IMR-90 (cell line): ENCODE measurements around the gene CACUL1. TPM values are rescaled to one million over a fixed set of nuclear protein-coding genes. Genes with fewer than 3 reads are reported as not detected.

ENCODE experiments used
- ATAC-seq: fragments of 200-7000 bp; cut with Tn5 transposase; 2 replicates; pipeline ENCODE4 v1.9.1; 2020; ENCODE audit warnings: low read depth, mild to moderate bottlenecking, moderate library complexity
- BruUV-seq: library from RNA; stranded (reverse); fragments of 400-500 nt; replicated peaks from 2 replicates; lab custom pipeline; 2021; lab: Mats Ljungman, UMichigan
- CTCF ChIA-PET: fragments of 300-600 bp; formaldehyde crosslinking; extraction: SDS; loops from one replicate; lab custom pipeline; 2021; ENCODE audit warnings: antibody characterized with exemption; lab: Yijun Ruan, JAX
- POLR2A ChIA-PET: fragments of 300-600 bp; sonication (Branson Sonifier 250); formaldehyde crosslinking; loops from one replicate; lab custom pipeline; 2022; ENCODE audit warnings: antibody characterized with exemption; ENCODE audit not compliant: unreplicated experiment; lab: Charles Lee
- DNase-seq: peaks from one replicate; pipeline ENCODE4 v3.0.0; 2013
- H2AFZ ChIP-seq: replicated peaks from 2 replicates; pipeline ENCODE3; 2013; ENCODE audit warnings: low read length, mild to moderate bottlenecking; ENCODE audit not compliant: poor library complexity
- H2AK5ac ChIP-seq: 2 replicates; pipeline ENCODE4 v1.6.1; 2013; ENCODE audit warnings: low read depth, low read length, inconsistent platforms
- H2AK9ac ChIP-seq: replicated peaks from 2 replicates; pipeline ENCODE3; 2013; ENCODE audit warnings: mild to moderate bottlenecking, low read depth, low read length, moderate library complexity; ENCODE audit not compliant: poor library complexity
- H2BK120ac ChIP-seq: 2 replicates; pipeline ENCODE4 v1.6.1; 2013; ENCODE audit warnings: low read depth, low read length, inconsistent platforms
- H2BK15ac ChIP-seq: 3 replicates; pipeline ENCODE4 v1.6.1; 2013; ENCODE audit warnings: low read depth, low read length, inconsistent platforms
- H2BK20ac ChIP-seq: 2 replicates; pipeline ENCODE4 v1.6.1; 2013; ENCODE audit warnings: low read depth, mild to moderate bottlenecking, inconsistent platforms, low read length, moderate library complexity
- H2BK5ac ChIP-seq: 2 replicates; pipeline ENCODE4 v1.6.1; 2013; ENCODE audit warnings: mild to moderate bottlenecking, low read depth, low read length, inconsistent platforms; ENCODE audit not compliant: poor library complexity, severe bottlenecking
- H3K14ac ChIP-seq: replicated peaks from 2 replicates; pipeline ENCODE4 v1.6.1; 2013; ENCODE audit warnings: low read depth, low read length, inconsistent platforms
- H3K18ac ChIP-seq: 2 replicates; pipeline ENCODE4 v1.6.1; 2013; ENCODE audit warnings: low read depth, low read length, control low read depth
- H3K23ac ChIP-seq: 2 replicates; pipeline ENCODE4 v1.6.1; 2013; ENCODE audit warnings: low read depth, low read length, inconsistent platforms
- H3K27ac ChIP-seq: 2 replicates; pipeline ENCODE4 v1.5.1; 2013; ENCODE audit warnings: mild to moderate bottlenecking, control low read depth, low read length; ENCODE audit not compliant: insufficient read depth
- H3K27me3 ChIP-seq: 2 replicates; pipeline ENCODE4 v1.6.1; 2013; ENCODE audit warnings: low read length; ENCODE audit not compliant: control insufficient read depth, insufficient read depth
- H3K36me3 ChIP-seq: 2 replicates; pipeline ENCODE4 v1.6.1; 2013; ENCODE audit warnings: low read length, mixed read lengths; ENCODE audit not compliant: control insufficient read depth, insufficient read depth
- H3K4ac ChIP-seq: 2 replicates; pipeline ENCODE4 v1.6.1; 2013; ENCODE audit warnings: low read depth, low read length, inconsistent platforms
- H3K4me1 ChIP-seq: 2 replicates; pipeline ENCODE4 v1.6.1; 2013; ENCODE audit warnings: low read length, mixed read lengths; ENCODE audit not compliant: control insufficient read depth, insufficient read depth
- H3K4me2 ChIP-seq: 2 replicates; pipeline ENCODE4 v1.6.1; 2013; ENCODE audit warnings: low read depth, mild to moderate bottlenecking, control low read depth, low read length, moderate library complexity
- H3K4me3 ChIP-seq: 2 replicates; pipeline ENCODE4 v1.5.1; 2013; ENCODE audit warnings: low read depth, mild to moderate bottlenecking, control low read depth, low read length, moderate library complexity; ENCODE audit not compliant: insufficient read depth
- H3K56ac ChIP-seq: 2 replicates; pipeline ENCODE4 v1.6.1; 2013; ENCODE audit warnings: low read length, inconsistent platforms; ENCODE audit not compliant: insufficient read depth; ENCODE audit errors: extremely low read depth
- H3K79me1 ChIP-seq, 2 experiments: 2 replicates each; pipeline ENCODE4 v1.6.1; 2013; ENCODE audit warnings: low read length in 2 of 2, inconsistent platforms in 1 of 2, low read depth in 1 of 2
- H3K9ac ChIP-seq: 2 replicates; pipeline ENCODE4 v1.6.1; 2013; ENCODE audit warnings: low read depth, low read length, control low read depth
- H3K9me1 ChIP-seq: 2 replicates; pipeline ENCODE4 v1.6.1; 2013; ENCODE audit warnings: low read length, inconsistent platforms; ENCODE audit not compliant: insufficient read depth
- H3K9me3 ChIP-seq: 2 replicates; pipeline ENCODE4 v1.6.1; 2013; ENCODE audit warnings: low read length; ENCODE audit not compliant: control insufficient read depth, insufficient read depth
- H4K20me1 ChIP-seq: 2 replicates; pipeline ENCODE4 v1.6.1; 2013; ENCODE audit warnings: low read length, inconsistent platforms; ENCODE audit not compliant: insufficient read depth
- H4K5ac ChIP-seq: 2 replicates; pipeline ENCODE4 v1.6.1; 2013; ENCODE audit warnings: mild to moderate bottlenecking, low read depth, low read length, control low read depth
- H4K8ac ChIP-seq, 2 experiments: 2 replicates each; pipeline ENCODE4 v1.6.1; 2013; ENCODE audit warnings: low read depth in 2 of 2, low read length in 2 of 2, control low read depth in 1 of 2, inconsistent platforms in 1 of 2
- H4K91ac ChIP-seq: 2 replicates; pipeline ENCODE4 v1.6.1; 2013; ENCODE audit warnings: low read depth, low read length, inconsistent platforms; ENCODE audit not compliant: insufficient read depth
- BHLHE40 ChIP-seq: fragments of 150-350 bp; IDR thresholded peaks from 2 replicates; pipeline ENCODE4 v1.6.1; 2016; ENCODE audit warnings: mild to moderate bottlenecking, low read depth, low read length
- CHD1 ChIP-seq: IDR thresholded peaks from 2 replicates; pipeline ENCODE4 v1.6.1; 2012; ENCODE audit warnings: low read depth, low read length, improper control_type of control experiment
- CTCF ChIP-seq: conservative IDR thresholded peaks from 2 replicates; pipeline ENCODE4 v1.5.1; 2012; ENCODE audit warnings: mild to moderate bottlenecking, low read depth, low read length, improper control_type of control experiment
- ELK1 ChIP-seq: fragments of 150-350 bp; IDR thresholded peaks from 2 replicates; pipeline ENCODE4 v1.6.1; 2016; ENCODE audit warnings: low read depth, mild to moderate bottlenecking, low read length, moderate library complexity, borderline replicate concordance
- MXI1 ChIP-seq: IDR thresholded peaks from 2 replicates; pipeline ENCODE4 v1.6.1; 2012; ENCODE audit warnings: low read depth, mild to moderate bottlenecking, low read length, moderate library complexity, borderline replicate concordance
- NFE2L2 ChIP-seq: fragments of 150-350 bp; IDR thresholded peaks from 2 replicates; pipeline ENCODE4 v1.6.1; 2016; ENCODE audit warnings: low read depth, mild to moderate bottlenecking, low read length
- POLR2A ChIP-seq: IDR thresholded peaks from 2 replicates; pipeline ENCODE4 v1.6.1; 2012; ENCODE audit warnings: mild to moderate bottlenecking, low read depth, low read length
- RAD21 ChIP-seq: IDR thresholded peaks from 2 replicates; pipeline ENCODE4 v1.6.1; 2012; ENCODE audit warnings: low read length, improper control_type of control experiment
- RCOR1 ChIP-seq: IDR thresholded peaks from 2 replicates; pipeline ENCODE4 v1.6.1; 2012; ENCODE audit warnings: mild to moderate bottlenecking, low read length, improper control_type of control experiment; ENCODE audit not compliant: insufficient replicate concordance
- RFX5 ChIP-seq: IDR thresholded peaks from 2 replicates; pipeline ENCODE4 v1.8.0; 2012; ENCODE audit warnings: low read depth, mild to moderate bottlenecking, low read length, moderate library complexity
- WGBS, 2 experiments: methylation state at CpG; one replicate each; pipeline versions ENCODE4 v1.1.5 to v1.1.7; 2013; ENCODE audit warnings: missing lambda C conversion rate in 2 of 2; ENCODE audit not compliant: insufficient read length in 1 of 2; ENCODE audit errors: extremely low coverage in 2 of 2; 5-methylcytosine and 5-hydroxymethylcytosine counted together
- dilution Hi-C: fragments of 300-500 bp; cut with HindIII; formaldehyde crosslinking; loops from one replicate; pipeline ENCODE4 v1.14.3; 2018; ENCODE audit warnings: low sequenced_read_pairs; ENCODE audit not compliant: unreplicated experiment
- in situ Hi-C: fragments of 300-500 bp; cut with MboI; formaldehyde crosslinking; loops from 3 replicates; pipeline ENCODE4 v1.14.3; 2019; ENCODE audit warnings: low sequenced_read_pairs, inconsistent platforms, mixed read lengths
- intact Hi-C: fragments of 100-400 bp; cut with micrococcal nuclease; formaldehyde crosslinking; loops from 2 replicates; pipeline ENCODE4 v1.10.0; 2022
- polyA plus RNA-seq, 3 experiments: library from polyadenylated mRNA; depleted of rRNA; stranded (reverse); fragments of >200 nt; gene quantifications; 2 replicates each; pipeline ENCODE4 v1.2.3, GENCODE V29; 2012; ENCODE audit warnings: low replicate concordance in 1 of 3
- total RNA-seq: library from RNA; depleted of rRNA; stranded (reverse); fragments of >200 nt; gene quantifications from 2 replicates; pipeline ENCODE4 v1.2.3, GENCODE V29; 2012

The CACUL1 gene
- total and polyA plus RNA-seq, 2 of the 4 experiments (the other 2 are of a cell fraction) = 5.3 to 23.5 TPM

- no peak for TF ChIP-seq CTCF
- TF ChIP-seq RAD21 = no peak
- TF ChIP-seq POLR2A = no peak
Observed at GRCh38 chr10:118730756-118731456, 23.9 kb downstream of the CACUL1 start (continued).

- POLR2A ChIA-PET = no interaction called here
- Histone ChIP-seq H2AK5ac (no peak overlapping the region), H4K20me1 (peaks cover 57% of the 10 kb centered on the region), H3K9ac (no peak overlapping the region), H2AK9ac (no peak overlapping the region), H4K91ac (no peak overlapping the region), H2AFZ (no peak overlapping the region), H3K4me1 (peaks cover 8% of the 10 kb centered on the region), H3K9me3 (no peaks in the 10 kb centered on the region), H2BK120ac (no peak overlapping the region), H3K27me3 (no peaks in the 10 kb centered on the region), H3K9me1 (peaks cover 19% of the 10 kb centered on the region), H4K5ac (no peak overlapping the region), H2BK15ac (no peak overlapping the region), H3K4me3 (no peak overlapping the region), H4K8ac (no peak overlapping the region), H3K79me1 (peaks cover 30 to 64% of the 10 kb centered on the region in 2 experiments), H2BK5ac (no peak overlapping the region), H3K56ac (no peak overlapping the region), H3K4me2 (no peak overlapping the region), H2BK20ac (no peak overlapping the region), H3K23ac (no peak overlapping the region), H3K14ac (no peak overlapping the region), H3K36me3 (0 out of 2 replicates have a peak, but pooled peaks cover 2% of the 10 kb centered on the region), H3K27ac (no peak overlapping the region), H3K4ac (no peak overlapping the region), H3K18ac (no peak overlapping the region)
- no peak for ATAC-seq
- intact Hi-C loops = loop anchor here (10.0 kb wide), 1 partner anchor 295 kb away; the partner anchor contains the start of gene NANOS1
- dilution Hi-C loops = no loop called here
- no TSS peak for BruUV-seq
- CTCF ChIA-PET = no interaction called here
- no peak for DNase-seq
- in situ Hi-C loops = loop anchor here (25.0 kb wide), 1 partner anchor 458 kb away; the partner anchor contains the start of gene PRDX3
- no CpG with 5 or more reads among the region's 2 CpGs for whole genome bisulfite sequencing, 2 experiments
- TF ChIP-seq RCOR1 (no peak), ELK1 (no peak), NFE2L2 (no peak), RFX5 (no peak), CHD1 (no peak), CTCF (no peak), MXI1 (no peak), BHLHE40 (no peak), RAD21 (no peak)
Observed at GRCh38 chr10:118729641-118730258, 25.0 kb downstream of the CACUL1 start.
